BLaER1 treated with 17β-estradiol and CSF1 and Interleukin-3, amounts not matched to agents 10 nM and 100 nM (cell line): ENCODE results near the gene RNF208.

ENCODE experiments used
- H3K27ac ChIP-seq, 11 experiments: shearing (Covaris generic); formaldehyde crosslinking; 2 replicates each; pipeline ENCODE4 v1.8.1; 2022
- H3K27me3 ChIP-seq, 11 experiments: shearing (Covaris generic); formaldehyde crosslinking; 2 replicates each; pipeline ENCODE4 v1.8.1; 2022
- H3K36me3 ChIP-seq, 11 experiments: shearing (Covaris generic); formaldehyde crosslinking; 2 replicates each; pipeline ENCODE4 v1.8.1; 2022
- H3K4me1 ChIP-seq, 10 experiments: shearing (Covaris generic); formaldehyde crosslinking; 2 replicates each; pipeline ENCODE4 v1.8.1; 2022
- H3K4me2 ChIP-seq, 11 experiments: shearing (Covaris generic); formaldehyde crosslinking; 2 replicates each; pipeline ENCODE4 v1.8.1; 2022
- H3K4me3 ChIP-seq, 10 experiments: shearing (Covaris generic); formaldehyde crosslinking; 2 replicates each; pipeline ENCODE4 v1.8.1; 2022
- H3K9ac ChIP-seq, 11 experiments: shearing (Covaris generic); formaldehyde crosslinking; 2 replicates each; pipeline ENCODE4 v1.8.1; 2022
- H3K9me3 ChIP-seq, 11 experiments: shearing (Covaris generic); formaldehyde crosslinking; replicated peaks in 1 of 11; 2 replicates each; pipeline ENCODE4 v1.8.1; 2022
- H4K20me1 ChIP-seq, 11 experiments: shearing (Covaris generic); formaldehyde crosslinking; 2 replicates each; pipeline ENCODE4 v1.8.1; 2022
- Cebpa-rat ChIP-seq, 11 experiments: shearing (Covaris generic); IDR thresholded peaks; 2 replicates each; pipeline ENCODE4 v1.8.1; 2022

RNF208 gene

GRCh38 chr9:137222190-137223077 lies at the start of gene RNF208:
Gene RNF208 (minus strand): TSS chr9:137222240. CDS start chr9:137221212, 1,028 bp downstream.
- no peaks in the 10 kb centered on the region for H3K27me3 ChIP-seq
- H3K27ac ChIP-seq: peak within 1 kb of the TSS; percentile 55 to 75 (median 71)
- peaks cover 0 to 21% (median 8%) of the 10 kb centered on the region in 11 experiments; a peak in 6 of 22 replicates for H3K36me3 ChIP-seq
- TF ChIP-seq Cebpa-rat (IDR thresholded peaks at IDR 0.05): no peak
- peaks cover 0 to 27% (median 7%) of the 10 kb centered on the region in 11 experiments; a peak in 9 of 22 replicates for H4K20me1 ChIP-seq
- peak within 1 kb of the TSS; percentile 99 to 100 (median 100) for H3K4me2 ChIP-seq
- peaks cover 36 to 82% (median 54%) of the 10 kb centered on the region in 10 experiments for H3K4me1 ChIP-seq
- H3K9ac ChIP-seq: peak within 1 kb of the TSS; percentile 67 to 94 (median 88)
- H3K4me3 ChIP-seq: peak within 1 kb of the TSS; percentile 64 to 79 (median 72)
- H3K9me3 ChIP-seq: no peaks in the 10 kb centered on the region

- peaks cover 11 to 68% (median 40%) of the 10 kb centered on the region in 11 experiments; a peak in 20 of 22 replicates for H4K20me1 ChIP-seq
- peaks cover 86 to 100% (median 97%) of the 10 kb centered on the region in 10 experiments for H3K4me1 ChIP-seq
- no peak for TF ChIP-seq Cebpa-rat (IDR thresholded peaks at IDR 0.05)
- peak overlapping the region in 8 of 11 experiments; percentile 32 to 75 (median 67); a peak in 14 of 22 replicates for H3K27ac ChIP-seq
- H3K4me2 ChIP-seq: peak overlapping the region; percentile 67 to 98 (median 87)
- peak overlapping the region in 9 of 11 experiments; percentile 7 to 68 (median 62); a peak in 17 of 22 replicates for H3K9ac ChIP-seq
- no peaks in the 10 kb centered on the region for H3K27me3 ChIP-seq
- H3K9me3 ChIP-seq: no peaks in the 10 kb centered on the region
- H3K36me3 ChIP-seq: peaks cover 34 to 68% (median 53%) of the 10 kb centered on the region in 11 experiments
- no peak overlapping the region; a peak in 1 of 20 replicates for H3K4me3 ChIP-seq
Measured at GRCh38 chr9:137271696-137272076, 49.6 kb upstream of the RNF208 start.

GRCh38 chr9:137270929-137271695 lies 49.1 kb upstream of the RNF208 start:
- Histone ChIP-seq H3K9ac (peak overlapping the region in 9 of 11 experiments; percentile 7 to 69 (median 62); a peak in 17 of 22 replicates), H3K4me2 (peak overlapping the region; percentile 67 to 98 (median 87)), H3K27ac (peak overlapping the region in 9 of 11 experiments; percentile 15 to 75 (median 66); a peak in 17 of 22 replicates), H3K9me3 (no peaks in the 10 kb centered on the region), H4K20me1 (peaks cover 11 to 73% (median 40%) of the 10 kb centered on the region in 11 experiments; a peak in 20 of 22 replicates), H3K4me3 (peak overlapping the region in 2 of 10 experiments; percentile 12 to 19; a peak in 2 of 20 replicates), H3K4me1 (peaks cover 86 to 100% (median 92%) of the 10 kb centered on the region in 10 experiments), H3K27me3 (no peaks in the 10 kb centered on the region), H3K36me3 (peaks cover 40 to 74% (median 59%) of the 10 kb centered on the region in 11 experiments)
- TF ChIP-seq Cebpa-rat (IDR thresholded peaks at IDR 0.05): no peak

GRCh38 chr9:137269231-137269772 lies 47.3 kb upstream of the RNF208 start:
- Histone ChIP-seq H3K9ac (peak overlapping the region in 9 of 11 experiments; percentile 16 to 61 (median 44); a peak in 15 of 22 replicates), H3K27me3 (no peaks in the 10 kb centered on the region), H3K4me3 (peak overlapping the region in 3 of 10 experiments; percentile 10 to 41 (median 33); a peak in 3 of 20 replicates), H3K27ac (peak overlapping the region in 10 of 11 experiments; percentile 5 to 72 (median 56); a peak in 17 of 22 replicates), H3K36me3 (peaks cover 55 to 91% (median 75%) of the 10 kb centered on the region in 11 experiments), H3K9me3 (no peaks in the 10 kb centered on the region), H3K4me2 (peak overlapping the region; percentile 59 to 98 (median 87)), H4K20me1 (peaks cover 11 to 81% (median 40%) of the 10 kb centered on the region in 11 experiments; a peak in 20 of 22 replicates), H3K4me1 (peaks cover 71 to 85% (median 75%) of the 10 kb centered on the region in 10 experiments)
- no peak for TF ChIP-seq Cebpa-rat (IDR thresholded peaks at IDR 0.05)

GRCh38 chr9:137268538-137269201 lies 46.6 kb upstream of the RNF208 start:
- Histone ChIP-seq H3K4me2 (peak overlapping the region; percentile 59 to 98 (median 87)), H3K4me3 (peak overlapping the region in 3 of 10 experiments; percentile 10 to 41 (median 33); a peak in 4 of 20 replicates), H4K20me1 (peaks cover 11 to 81% (median 40%) of the 10 kb centered on the region in 11 experiments; a peak in 20 of 22 replicates), H3K9ac (peak overlapping the region in 10 of 11 experiments; percentile 16 to 61 (median 40); a peak in 15 of 22 replicates), H3K36me3 (peaks cover 62 to 91% (median 82%) of the 10 kb centered on the region in 11 experiments), H3K4me1 (peaks cover 65 to 78% (median 68%) of the 10 kb centered on the region in 10 experiments), H3K9me3 (no peaks in the 10 kb centered on the region), H3K27ac (peak overlapping the region in 10 of 11 experiments; percentile 5 to 72 (median 56); a peak in 18 of 22 replicates), H3K27me3 (no peaks in the 10 kb centered on the region)
- no peak for TF ChIP-seq Cebpa-rat (IDR thresholded peaks at IDR 0.05)

- Histone ChIP-seq H3K4me3 (peak overlapping the region in 2 of 10 experiments; percentile 29 to 37; a peak in 2 of 20 replicates), H3K9me3 (no peaks in the 10 kb centered on the region)
Measured at GRCh38 chr9:137267933-137268355, 45.9 kb upstream of the RNF208 start.

More at GRCh38 chr9:137267933-137268355, 45.9 kb upstream of the RNF208 start:
- peak overlapping the region in 10 of 11 experiments; percentile 29 to 61 (median 48); a peak in 15 of 22 replicates for H3K9ac ChIP-seq
- TF ChIP-seq Cebpa-rat (IDR thresholded peaks at IDR 0.05): no peak
- H3K27ac ChIP-seq: peak overlapping the region in 10 of 11 experiments; percentile 5 to 72 (median 56); a peak in 18 of 22 replicates
- H3K4me2 ChIP-seq: peak overlapping the region; percentile 59 to 98 (median 87)
- H3K36me3 ChIP-seq: peaks cover 59 to 89% (median 80%) of the 10 kb centered on the region in 11 experiments
- H3K27me3 ChIP-seq: no peaks in the 10 kb centered on the region
- peaks cover 11 to 85% (median 40%) of the 10 kb centered on the region in 11 experiments; a peak in 20 of 22 replicates for H4K20me1 ChIP-seq
- peaks cover 58 to 73% (median 62%) of the 10 kb centered on the region in 10 experiments for H3K4me1 ChIP-seq
